GM21360 (cell line): ENCODE data around the gene TDRD9.

ENCODE experiments used
- ATAC-seq: cut with Tn5 transposase; IDR thresholded peaks from one replicate; pipeline ENCODE4 v1.9.1; 2021; ENCODE audit warnings: mild to moderate bottlenecking, moderate library complexity; ENCODE audit not compliant: unreplicated experiment

The TDRD9 gene

GRCh38 chr14:104020471-104020870 lies 92.2 kb downstream of the TDRD9 start:
- no peak for ATAC-seq

- ATAC-seq: no peak
Observed at GRCh38 chr14:104023325-104024055, 95.2 kb downstream of the TDRD9 start.

- no peak for ATAC-seq
Observed at GRCh38 chr14:104025534-104025933, 97.3 kb downstream of the TDRD9 start.

- ATAC-seq: no peak
Observed at GRCh38 chr14:104026024-104026423, 97.8 kb downstream of the TDRD9 start.

DNA sequence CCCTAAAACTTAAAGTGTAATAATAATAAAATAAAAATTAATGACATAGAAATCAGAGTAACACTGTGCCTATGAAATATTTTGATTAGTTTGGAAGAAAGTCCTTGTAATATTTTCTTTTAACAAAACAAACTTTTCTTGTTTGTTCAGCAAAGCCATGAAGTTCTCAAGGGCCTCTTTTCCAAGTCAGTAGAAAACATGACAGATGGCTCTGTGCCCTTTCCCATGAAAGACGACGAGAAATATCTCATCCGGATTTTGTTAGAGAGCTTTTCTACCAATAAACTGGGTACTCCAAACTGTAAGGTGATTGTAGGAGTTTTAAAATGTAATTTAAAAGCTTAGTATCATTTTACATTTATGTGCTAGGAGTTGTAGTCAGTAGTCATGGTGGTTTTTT lies 102.7 kb downstream of the TDRD9 start:
- ATAC-seq: no peak

GRCh38 chr14:104031384-104031783 lies 103.1 kb downstream of the TDRD9 start:
- ATAC-seq: no peak

- ATAC-seq: no peak
Observed at GRCh38 chr14:104034976-104035699, 106.9 kb downstream of the TDRD9 start.

- no peak for ATAC-seq
Observed at GRCh38 chr14:104036212-104036611, 108.0 kb downstream of the TDRD9 start.

DNA sequence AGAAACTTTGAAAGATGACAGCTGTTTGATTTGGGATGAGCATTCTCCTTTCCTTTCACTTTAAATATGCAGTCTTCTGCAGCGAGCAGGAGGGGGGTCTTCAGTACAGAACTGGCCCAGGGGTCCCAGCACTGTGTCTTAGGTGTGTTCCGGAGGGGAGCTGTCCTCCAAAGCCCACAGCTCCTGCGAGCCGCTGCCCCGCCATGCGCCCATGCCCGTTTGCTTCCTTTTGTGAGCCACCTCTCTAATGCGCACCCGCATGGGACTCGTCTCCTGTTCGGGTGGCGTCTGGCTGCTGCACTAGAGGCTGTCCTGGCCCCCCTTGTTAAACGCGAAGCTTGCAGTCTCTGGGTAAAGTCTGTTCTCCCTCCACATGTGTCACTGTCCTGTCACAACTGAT lies 108.8 kb downstream of the TDRD9 start:
- ATAC-seq: no peak

GRCh38 chr14:104037903-104038302 lies 109.6 kb downstream of the TDRD9 start:
- ATAC-seq: no peak

- no peak for ATAC-seq
Observed at GRCh38 chr14:104039214-104039613, 111.0 kb downstream of the TDRD9 start.

DNA sequence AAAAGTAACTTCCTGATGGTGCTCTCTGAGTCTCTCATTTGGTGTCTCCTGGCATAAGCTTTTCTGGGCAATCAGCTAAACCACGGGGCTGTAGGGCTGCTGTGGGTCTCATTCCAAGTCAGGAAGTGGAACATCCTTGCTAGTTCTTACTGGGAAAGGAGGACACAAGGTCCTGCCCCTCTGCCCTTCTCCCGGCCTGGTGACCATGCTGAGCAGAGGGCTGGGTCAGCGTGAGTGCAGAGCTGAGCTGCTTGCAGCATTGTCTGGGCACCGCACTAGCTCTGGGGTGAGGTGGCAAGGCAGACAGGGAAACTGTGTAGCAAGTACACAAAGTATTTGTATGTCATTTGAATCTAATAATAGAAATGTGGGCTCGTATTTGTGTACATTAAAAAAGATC lies 112.3 kb downstream of the TDRD9 start:
- ATAC-seq: no peak

GRCh38 chr14:104041430-104042104 lies 113.3 kb downstream of the TDRD9 start:
- no peak for ATAC-seq

- ATAC-seq: no peak
Observed at GRCh38 chr14:104044016-104044415, 115.8 kb downstream of the TDRD9 start.

- no peak for ATAC-seq
Observed at GRCh38 chr14:104047761-104048160, 119.5 kb downstream of the TDRD9 start.

- no peak for ATAC-seq
Observed at GRCh38 chr14:104048758-104049507, 120.7 kb downstream of the TDRD9 start.

- no peak for ATAC-seq
Observed at GRCh38 chr14:104049576-104050240, 121.5 kb downstream of the TDRD9 start.

DNA sequence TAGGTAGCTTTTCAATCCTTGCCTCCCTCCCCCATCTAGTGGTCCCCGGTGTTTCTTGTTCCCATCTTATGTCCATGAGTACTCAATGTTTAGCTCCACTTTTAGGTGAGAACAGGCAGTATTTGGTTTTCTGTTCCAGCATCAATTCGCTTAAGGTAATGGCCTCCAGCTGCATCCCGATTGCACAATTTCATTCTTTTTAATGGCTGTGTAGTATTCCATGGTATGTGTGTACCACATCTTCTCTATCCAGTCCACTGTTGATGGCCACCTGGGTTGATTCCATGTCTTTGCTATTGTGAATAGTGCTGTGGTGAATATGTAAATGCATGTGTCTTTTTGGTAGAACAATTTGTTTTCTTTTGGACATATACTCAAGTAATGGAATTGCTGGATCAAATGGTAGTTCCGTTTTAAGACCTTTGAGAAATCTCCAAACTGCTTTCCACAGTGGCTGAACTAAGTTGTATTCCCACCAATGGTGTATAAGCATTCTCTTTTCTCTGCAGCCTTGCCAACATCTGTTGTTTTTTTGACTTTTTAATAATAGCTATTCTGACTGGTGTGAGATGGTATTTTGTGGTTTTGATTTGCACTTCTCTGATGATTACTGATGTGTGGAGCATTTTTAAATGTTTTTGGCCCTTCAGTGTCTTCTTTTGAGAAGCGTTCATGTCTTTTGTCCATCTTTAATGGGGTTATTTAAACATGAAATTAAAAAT lies 123.0 kb downstream of the TDRD9 start:
- ATAC-seq: no peak

DNA sequence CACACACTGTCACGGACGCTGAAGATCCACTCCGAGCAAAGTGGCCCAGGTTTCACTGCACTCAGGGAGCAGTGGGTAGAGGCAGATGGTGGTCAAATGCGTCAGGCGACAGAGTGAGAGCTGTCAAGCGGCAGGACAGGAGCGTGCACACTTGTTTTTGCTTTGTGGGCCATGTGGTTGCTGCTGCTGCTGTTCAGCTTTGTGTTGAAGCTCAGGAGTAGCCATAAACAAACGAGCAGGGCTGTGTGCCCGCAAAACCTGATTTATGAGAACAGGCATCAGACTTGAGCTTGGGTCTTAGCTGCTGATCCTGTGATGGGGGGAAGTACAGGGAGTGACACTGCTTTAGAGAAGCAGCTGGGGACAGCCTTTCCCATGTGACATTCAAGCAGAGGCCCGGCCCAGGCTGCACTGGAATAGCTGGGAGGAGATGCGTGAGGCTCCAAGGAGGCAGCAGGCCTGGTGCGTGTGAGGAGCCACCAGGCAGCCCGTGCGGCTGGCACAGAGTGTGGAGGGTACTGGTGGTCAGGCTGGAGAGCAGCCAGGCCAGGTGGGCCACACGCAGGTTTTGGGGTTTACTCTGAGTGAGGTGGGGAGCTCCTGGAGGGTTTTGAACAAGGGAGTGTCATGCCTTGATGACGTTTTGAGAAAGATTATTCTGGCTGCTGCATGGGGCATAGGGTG lies 126.1 kb downstream of the TDRD9 start:
- ATAC-seq: no peak
